GM19395 (cell line): ENCODE results near the gene WBP4.
"Not testable (repeated sequence)": the region's sequence is repeated elsewhere in the genome, so short reads cannot be mapped to it uniquely, and the experiment has no call there.

Experiments used
- ATAC-seq: cut with Tn5 transposase; IDR thresholded peaks from one replicate; pipeline ENCODE4 v1.9.1; 2021; ENCODE audit warnings: mild to moderate bottlenecking, moderate library complexity; ENCODE audit not compliant: unreplicated experiment

The WBP4 gene, protein sequence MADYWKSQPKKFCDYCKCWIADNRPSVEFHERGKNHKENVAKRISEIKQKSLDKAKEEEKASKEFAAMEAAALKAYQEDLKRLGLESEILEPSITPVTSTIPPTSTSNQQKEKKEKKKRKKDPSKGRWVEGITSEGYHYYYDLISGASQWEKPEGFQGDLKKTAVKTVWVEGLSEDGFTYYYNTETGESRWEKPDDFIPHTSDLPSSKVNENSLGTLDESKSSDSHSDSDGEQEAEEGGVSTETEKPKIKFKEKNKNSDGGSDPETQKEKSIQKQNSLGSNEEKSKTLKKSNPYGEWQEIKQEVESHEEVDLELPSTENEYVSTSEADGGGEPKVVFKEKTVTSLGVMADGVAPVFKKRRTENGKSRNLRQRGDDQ

GRCh38 chr13:41061075-41061913 lies at the start of gene WBP4:
WBP4 (plus strand) TSS chr13:41061509; CDS start chr13:41061674, 165 bp downstream.
- ATAC-seq = peak; percentile 74

GRCh38 chr13:41012536-41012935 lies 48.8 kb upstream of the WBP4 start:
- ATAC-seq = no peak

- ATAC-seq = no peak
Observed at GRCh38 chr13:41013835-41014234, 47.5 kb upstream of the WBP4 start.

GRCh38 chr13:41015920-41016319 lies 45.4 kb upstream of the WBP4 start:
- no peak for ATAC-seq

GRCh38 chr13:41017159-41017558 lies 44.1 kb upstream of the WBP4 start:
- no peak for ATAC-seq

DNA sequence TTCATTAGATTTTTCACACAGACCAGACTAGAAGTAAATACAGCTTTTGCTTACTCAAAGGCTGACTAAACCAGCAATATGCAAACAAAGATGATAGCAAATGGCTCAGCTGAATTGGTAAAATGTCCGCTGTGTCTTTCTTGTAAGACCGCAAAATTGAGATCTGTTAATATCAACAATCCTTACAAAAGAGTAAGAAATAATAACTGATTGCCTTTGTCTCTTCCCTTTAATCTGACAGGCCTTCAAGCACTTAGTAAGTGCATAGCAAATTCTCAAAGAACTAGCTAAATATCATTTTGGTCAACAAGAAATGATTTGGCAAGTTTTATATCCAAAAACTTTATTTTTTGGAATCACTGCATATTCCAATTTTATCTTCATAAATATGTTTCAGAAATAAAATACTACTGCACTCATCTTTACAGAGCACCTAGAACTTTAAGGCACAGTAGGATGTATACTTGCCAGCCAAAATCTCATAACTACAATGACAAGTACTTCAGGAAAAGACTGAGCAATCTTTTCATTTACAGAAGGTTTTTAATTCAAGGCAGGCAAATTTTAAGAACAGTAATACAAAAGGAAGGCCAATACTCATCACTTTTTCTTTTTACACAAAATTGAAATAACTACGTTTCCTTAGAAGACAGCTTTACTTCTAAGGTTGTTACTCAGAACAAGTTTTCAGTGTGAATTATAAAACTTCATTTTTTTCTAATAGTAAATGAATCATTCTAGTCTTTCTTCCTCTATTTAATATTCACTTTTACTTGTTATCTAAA lies 43.3 kb upstream of the WBP4 start:
- ATAC-seq = no peak

GRCh38 chr13:41018602-41018948 lies 42.7 kb upstream of the WBP4 start:
- ATAC-seq = no peak

GRCh38 chr13:41019011-41019487 lies 42.3 kb upstream of the WBP4 start, which contains the start of gene ELF1:
ELF1 (minus strand) TSS chr13:41019316; CDS start chr13:40982054, 37,262 bp downstream.
- peak; percentile 94 for ATAC-seq

DNA sequence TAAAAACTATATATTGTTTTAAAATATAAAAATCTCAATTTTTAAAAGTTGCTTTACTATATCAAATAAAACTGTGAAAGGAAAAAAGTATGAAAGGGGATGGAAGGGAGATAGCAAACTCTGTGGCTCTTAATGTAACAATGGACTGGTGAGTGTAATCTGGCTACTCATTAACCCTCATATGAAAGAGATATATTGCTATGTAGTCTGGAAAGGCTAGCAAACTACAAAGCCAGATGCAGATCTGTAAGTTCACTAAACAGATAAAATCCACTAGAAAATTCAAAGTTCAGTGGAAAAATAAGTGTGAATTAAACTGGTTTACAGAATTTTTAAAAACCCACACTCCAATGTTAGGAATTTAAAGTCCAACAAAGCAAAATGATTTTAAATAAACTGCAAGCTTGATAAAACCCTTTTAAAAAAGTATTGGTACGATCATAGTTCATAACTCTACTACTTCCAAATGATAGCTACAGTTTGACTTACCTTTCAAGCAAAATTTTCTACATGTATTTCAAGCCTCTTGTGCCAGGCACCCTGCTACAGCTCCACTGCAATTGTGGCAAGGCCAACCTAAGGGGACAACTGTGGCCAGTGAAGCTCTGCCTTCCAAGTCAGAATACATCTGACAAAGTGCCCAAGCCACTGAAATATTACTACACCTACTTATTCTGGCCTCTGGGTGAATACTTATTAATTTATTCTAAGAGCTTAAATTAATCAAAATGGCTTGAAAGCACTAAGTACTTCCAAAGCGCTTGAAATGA lies 41.5 kb upstream of the WBP4 start:
- peak; percentile 44 for ATAC-seq

- ATAC-seq = no peak
Observed at GRCh38 chr13:41025518-41025917, 35.8 kb upstream of the WBP4 start.

GRCh38 chr13:41026788-41027187 lies 34.5 kb upstream of the WBP4 start:
- ATAC-seq = no peak

DNA sequence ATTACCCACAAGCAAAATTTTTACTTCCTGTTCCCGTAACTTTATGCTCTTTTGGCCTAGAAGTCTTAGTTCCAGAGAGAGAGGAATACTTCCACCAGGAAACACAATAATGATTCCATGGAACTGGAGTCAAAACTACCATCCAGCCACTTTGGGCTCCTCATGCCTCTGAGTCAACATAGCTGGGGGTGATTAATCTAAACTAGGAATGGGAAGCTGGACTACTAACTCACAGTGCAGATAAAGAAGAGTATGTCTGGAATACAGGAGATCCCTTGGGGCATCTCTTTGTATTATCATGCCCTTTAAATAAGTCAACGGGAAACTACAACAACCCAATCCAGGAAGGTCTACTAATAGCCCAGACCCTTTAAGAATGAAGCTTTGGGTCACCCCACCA lies 33.3 kb upstream of the WBP4 start:
- ATAC-seq = no peak

DNA sequence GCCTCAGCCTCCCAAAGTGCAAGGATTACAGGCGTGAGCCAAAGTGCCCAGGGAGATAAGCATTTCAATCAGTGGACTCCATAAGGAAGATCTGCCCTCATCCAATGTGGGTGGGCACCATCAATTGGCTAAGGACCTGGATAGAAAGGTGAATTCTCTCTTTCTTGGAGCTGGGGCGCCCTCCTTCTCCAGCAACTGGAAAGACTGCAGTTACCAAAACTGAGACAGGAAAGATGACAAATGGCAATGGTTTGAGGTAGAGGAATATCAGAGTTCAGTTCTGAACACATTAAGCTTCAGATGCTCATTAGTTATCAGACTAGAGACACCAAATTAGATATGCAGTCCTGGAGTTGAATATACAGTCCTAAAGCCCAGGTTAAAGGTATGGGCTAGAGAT lies 31.7 kb upstream of the WBP4 start:
- ATAC-seq = no peak

DNA sequence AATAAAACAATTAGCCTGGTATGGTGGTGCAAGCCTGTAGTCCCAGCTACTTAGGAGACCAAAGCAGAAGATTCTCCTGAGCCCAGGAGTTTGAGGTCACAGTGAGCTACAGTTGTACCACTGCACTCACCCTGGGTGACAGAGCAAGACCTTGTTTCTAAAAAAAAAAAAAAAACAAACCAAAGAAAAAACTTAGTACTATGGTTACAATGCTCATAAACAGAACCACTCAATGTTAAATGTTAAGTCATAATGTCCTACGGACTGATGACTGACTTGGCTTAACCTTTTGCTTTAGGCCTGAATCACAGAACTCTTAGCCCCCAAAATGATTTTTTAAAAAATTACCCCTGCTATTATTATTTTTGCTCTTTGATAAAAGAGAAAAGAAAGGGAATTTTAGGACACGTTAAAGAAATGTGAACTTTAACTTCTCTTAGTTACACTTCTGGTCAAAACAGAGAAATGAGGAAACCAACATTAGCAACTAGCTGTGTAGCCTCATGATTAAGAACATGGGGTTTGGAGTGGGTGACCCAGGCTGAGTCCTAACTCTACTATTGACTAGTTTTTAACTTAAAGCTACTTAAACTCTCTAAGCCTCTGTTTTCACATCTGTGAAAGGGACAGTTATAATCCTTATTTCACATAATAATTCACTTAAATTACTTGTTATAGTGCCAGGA lies 28.5 kb upstream of the WBP4 start:
- no peak for ATAC-seq

DNA sequence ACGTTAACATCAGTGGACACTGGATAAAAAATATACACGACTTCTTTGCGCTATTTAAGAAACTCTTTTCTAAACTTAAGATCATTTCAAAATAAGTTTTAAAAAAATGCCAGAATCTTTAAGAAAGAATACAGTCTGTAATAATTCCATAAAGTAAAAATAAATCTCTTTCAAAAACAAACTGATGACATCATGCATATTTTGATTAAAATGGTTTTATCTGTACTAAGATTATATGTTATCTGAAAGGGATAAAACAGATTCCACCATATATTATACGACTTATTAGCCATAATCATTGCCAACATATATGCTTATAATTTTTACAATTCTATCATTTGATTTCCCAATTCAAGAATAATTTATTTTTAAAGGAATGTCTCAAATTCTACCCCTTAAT lies 26.9 kb upstream of the WBP4 start:
- no peak for ATAC-seq

GRCh38 chr13:41034881-41035280 lies 26.4 kb upstream of the WBP4 start:
- no peak for ATAC-seq

- ATAC-seq = not testable (repeated sequence)
Observed at GRCh38 chr13:41036557-41036956, 24.8 kb upstream of the WBP4 start.

GRCh38 chr13:41039746-41040145 lies 21.6 kb upstream of the WBP4 start:
- no peak for ATAC-seq

DNA sequence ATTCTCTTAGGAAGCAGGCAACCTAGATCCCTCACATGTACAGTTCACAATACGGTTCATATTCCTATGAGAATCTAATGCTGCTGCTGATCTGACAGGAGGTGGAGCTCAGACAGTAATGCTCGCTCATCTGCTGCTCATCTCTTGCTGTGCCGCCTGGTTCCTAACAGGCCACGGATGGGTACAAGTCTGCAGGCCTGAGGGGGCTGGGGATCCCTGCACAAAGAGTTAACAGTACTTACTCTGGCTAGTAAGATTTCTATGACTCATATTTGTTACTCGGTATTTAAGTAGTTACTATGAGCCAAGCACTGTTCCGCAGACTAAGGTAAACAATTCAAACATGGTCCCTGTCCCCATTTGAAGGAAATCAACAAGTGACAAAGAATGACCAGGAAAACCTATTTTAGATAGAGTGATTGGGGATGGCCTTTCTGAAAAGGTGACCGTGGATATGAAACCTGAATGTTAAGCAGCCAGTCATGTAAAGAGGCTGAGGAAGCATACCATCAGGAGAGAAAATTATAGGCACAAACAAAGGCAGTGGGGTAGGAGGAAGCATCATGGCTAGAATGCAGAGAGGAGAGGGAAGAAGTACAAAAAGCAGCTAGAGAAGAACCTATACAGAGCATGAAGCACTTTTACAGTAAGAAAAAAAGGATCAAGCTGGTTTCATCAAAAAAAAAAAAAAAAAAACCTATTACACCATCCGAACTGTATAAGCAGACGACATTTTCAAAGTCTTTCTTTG lies 20.6 kb upstream of the WBP4 start:
- ATAC-seq = no peak
